GM20000 (cell line): ENCODE data around the gene C10orf143.

Experiments
- DNase-seq: peaks from one replicate; pipeline ENCODE4 v3.0.0; 2012; ENCODE audit warnings: low spot score
- TF ChIP-seq, protein P1 (sequence below): IDR thresholded peaks from 2 replicates; pipeline ENCODE4 v1.5.1; 2012; ENCODE audit warnings: mild to moderate bottlenecking, control low read depth; ENCODE audit errors: extremely low read depth, missing control alignments

C10orf143 gene

DNA sequence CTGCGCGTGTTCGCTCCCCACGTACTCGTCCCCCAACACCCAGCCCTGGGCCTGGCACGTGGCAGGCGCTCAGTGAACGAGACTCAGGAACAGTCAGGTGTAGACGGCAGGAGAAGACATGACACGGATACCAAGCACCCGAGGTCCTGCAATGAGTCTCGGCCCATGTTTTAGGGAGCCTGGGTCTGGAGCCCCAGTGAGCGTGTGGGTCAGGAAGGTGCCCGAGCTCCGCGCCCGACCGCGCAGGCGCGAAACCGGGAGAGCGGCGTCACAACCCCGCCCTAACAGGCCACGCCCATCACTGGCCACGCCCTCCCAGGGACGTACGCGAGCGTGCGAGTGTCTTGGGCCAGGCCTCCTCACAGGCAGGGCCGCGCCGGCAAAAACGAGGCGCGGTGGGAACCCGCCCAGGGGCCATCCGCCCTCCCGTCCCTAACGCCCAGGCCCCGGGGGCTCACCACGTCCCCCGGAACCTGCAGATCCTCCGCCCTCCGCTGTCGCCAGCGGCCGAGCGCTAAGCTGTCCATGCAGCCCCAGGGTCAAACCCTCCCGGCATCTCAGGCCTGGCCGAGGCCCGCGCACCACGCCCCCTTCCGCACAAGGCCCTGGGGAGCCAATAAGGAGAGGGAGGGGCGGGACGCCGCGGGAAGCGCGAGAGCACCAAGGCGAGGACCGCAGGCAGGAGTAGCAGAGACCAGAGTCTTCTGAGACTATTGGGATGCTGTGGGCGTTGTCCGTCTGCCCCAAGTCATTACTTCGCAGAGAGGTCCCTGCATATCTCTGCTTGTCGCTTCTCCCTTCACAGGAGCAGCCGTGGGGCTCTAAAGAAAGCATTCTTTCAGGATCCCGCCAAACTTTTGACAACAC lies at the start of gene C10orf143:
Gene C10orf143, minus strand, starts transcription at position 585 of the 867 bp plus-strand sequence. Its CDS starts 58 bp downstream, at position 527.
- peak; percentile 95 for DNase-seq
- TF ChIP-seq, protein P1, sequence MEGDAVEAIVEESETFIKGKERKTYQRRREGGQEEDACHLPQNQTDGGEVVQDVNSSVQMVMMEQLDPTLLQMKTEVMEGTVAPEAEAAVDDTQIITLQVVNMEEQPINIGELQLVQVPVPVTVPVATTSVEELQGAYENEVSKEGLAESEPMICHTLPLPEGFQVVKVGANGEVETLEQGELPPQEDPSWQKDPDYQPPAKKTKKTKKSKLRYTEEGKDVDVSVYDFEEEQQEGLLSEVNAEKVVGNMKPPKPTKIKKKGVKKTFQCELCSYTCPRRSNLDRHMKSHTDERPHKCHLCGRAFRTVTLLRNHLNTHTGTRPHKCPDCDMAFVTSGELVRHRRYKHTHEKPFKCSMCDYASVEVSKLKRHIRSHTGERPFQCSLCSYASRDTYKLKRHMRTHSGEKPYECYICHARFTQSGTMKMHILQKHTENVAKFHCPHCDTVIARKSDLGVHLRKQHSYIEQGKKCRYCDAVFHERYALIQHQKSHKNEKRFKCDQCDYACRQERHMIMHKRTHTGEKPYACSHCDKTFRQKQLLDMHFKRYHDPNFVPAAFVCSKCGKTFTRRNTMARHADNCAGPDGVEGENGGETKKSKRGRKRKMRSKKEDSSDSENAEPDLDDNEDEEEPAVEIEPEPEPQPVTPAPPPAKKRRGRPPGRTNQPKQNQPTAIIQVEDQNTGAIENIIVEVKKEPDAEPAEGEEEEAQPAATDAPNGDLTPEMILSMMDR = no peak

DNA sequence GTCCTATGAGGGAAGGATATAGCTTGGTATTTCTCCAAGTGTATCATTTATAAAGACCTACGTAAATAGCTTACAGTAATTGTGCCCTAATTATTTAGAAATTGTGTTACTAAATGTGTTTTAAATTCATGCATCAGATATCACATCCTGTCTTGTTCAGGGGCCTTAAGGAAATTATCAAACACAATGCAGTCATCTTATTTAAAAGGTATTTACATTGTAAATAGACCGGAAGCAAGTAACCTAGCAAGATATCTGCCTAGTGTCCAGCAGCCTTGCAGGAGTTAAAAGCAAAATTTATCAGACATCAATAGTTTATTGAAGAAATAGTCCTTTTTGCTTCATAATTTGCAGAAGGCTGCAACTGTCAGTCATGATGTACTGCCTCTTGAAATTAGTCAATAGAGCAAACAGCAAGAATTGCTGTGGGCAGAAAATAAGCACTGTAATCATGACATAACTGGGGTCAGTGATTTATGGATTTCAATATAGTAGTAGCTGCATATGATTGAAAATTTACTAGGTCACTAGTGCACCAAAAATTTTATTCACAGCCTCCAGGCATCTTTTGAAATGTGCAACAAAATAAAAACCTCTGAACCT lies 48.7 kb upstream of the C10orf143 start:
- no peak for DNase-seq
- TF ChIP-seq, protein P1 = no peak

DNA sequence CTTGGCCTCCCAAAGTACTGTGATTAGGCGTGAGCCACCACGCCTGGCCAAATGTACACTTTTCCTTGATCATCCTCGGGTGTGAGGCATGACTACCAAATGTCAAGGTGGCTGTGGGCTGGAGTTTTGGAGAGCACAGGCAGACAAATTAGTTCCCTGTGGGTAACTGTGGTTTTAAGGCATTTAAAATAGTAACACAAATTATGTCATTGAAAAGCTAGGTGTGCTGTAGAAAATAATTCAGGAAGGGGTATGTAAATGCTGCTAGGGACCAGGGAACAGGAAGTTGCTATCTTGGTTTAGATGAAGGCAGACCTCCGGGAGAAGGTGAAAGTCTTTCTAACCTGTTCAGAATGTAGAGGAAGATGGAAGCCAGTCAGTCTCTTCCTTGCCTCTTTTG lies 35.4 kb upstream of the C10orf143 start:
- DNase-seq = no peak
- TF ChIP-seq, protein P1 = no peak

DNA sequence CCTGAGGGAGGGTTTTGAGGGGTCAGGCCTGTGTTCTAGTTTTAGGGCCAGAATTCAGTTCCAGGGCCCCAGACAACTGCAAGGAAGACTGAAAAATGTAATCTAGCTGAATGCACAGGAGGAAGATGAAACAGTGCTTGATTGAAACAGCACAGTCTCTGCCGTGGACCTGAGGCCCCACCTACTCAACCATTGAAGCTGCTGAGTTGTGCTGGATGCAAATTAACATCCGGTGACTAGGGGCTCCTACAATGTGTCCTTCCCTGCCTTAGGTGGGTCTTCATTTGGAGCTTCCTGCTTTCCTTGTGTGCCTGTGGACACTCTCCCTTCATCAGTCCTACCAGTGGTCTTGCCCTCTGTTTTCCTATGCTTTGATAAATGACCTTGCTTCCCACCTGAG lies 31.2 kb upstream of the C10orf143 start:
- DNase-seq = peak; percentile 68
- TF ChIP-seq, protein P1 = no peak

DNA sequence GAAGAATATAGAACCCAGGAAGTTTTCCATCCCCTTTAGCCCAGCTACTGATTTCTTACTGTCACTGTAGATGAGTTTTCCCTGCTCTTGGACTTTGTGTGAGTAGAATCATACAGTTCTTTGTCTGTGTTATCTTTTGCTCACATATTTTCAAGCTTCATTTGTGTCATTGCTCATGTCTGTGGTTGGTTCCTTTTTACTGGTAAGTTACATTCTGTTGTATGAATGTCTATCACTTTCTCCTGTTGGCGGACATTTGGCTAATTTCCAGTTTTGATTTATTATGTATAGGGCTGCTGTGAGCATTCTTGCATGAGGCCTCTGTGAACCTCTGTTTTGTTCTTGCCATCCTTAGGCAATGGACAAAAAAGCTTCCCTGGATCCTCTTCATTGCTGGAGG lies 30.8 kb upstream of the C10orf143 start:
- TF ChIP-seq, protein P1 = no peak
- no peak for DNase-seq

DNA sequence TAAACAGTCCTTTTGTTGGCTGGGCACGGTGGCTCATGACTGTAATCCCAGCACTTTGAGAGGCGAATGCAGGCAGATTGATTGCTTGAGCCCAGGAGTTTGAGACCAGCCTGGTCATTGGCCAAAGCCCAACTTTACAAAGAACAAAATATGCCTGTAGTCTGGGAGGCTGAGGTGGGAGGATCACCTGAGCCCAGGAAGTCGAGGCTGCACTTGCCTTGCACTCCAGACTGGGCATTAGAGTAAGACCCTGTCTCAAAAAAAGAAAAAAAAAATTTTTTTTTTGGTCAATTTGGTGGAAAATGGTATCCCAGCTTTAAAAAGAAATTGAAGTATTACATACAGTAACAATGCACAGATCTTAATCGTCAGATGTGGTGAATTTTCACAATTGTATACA lies 30.4 kb upstream of the C10orf143 start:
- TF ChIP-seq, protein P1 = no peak
- no peak for DNase-seq

DNA sequence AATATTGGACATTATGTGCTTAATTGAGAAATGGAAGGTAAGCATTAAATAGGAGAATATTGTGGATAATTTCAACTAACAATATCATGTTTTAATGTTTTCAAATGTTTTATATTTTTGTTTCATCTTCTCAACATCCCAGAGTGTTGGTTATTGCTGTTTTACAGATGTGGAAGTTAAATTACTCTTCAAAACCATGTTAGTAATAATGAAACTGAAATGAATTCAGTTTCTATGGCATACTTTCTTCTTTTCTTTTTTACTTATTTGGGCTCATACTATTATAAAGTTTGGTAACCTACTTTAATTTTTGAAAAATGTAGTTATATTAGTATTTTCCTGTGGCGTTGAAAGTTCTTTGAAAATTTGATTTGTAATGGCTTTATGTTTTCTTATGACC lies 29.8 kb upstream of the C10orf143 start:
- TF ChIP-seq, protein P1 = no peak
- DNase-seq = peak; percentile 42
